Activated CD8-positive, alpha-beta T cell treated with anti-CD3 and anti-CD28 coated beads, Interleukin-2, amount 10 ng/mL, durations not matched to agents 7 days and 5 days (primary cell): ENCODE measurements around the gene CHMP5. TPM values are rescaled to one million over a fixed set of nuclear protein-coding genes. Genes with fewer than 3 reads are reported as not detected.

ENCODE experiments used
- ATAC-seq: fragments of 150-1000 bp; cut with Tn5 transposase; one replicate; pipeline ENCODE4 v1.10.0; 2021; ENCODE audit warnings: moderate library complexity
- CTCF ChIA-PET: fragments of 350-600 bp; sonication (Branson Sonifier 250); formaldehyde crosslinking; loops from one replicate; lab custom pipeline; 2021; ENCODE audit warnings: antibody characterized with exemption; lab: Charles Lee
- POLR2A ChIA-PET: fragments of 350-600 bp; sonication (Branson Sonifier 250); formaldehyde crosslinking; loops from one replicate; lab custom pipeline; 2021; ENCODE audit warnings: antibody characterized with exemption; lab: Charles Lee
- DNase-seq: peaks from one replicate; pipeline ENCODE4 v3.0.0-alpha.2; 2020
- H3K27ac Mint-ChIP-seq: one replicate; pipeline ENCODE4 v1.8.0; 2021; ENCODE audit warnings: mild to moderate bottlenecking, mixed read lengths
- H3K27me3 Mint-ChIP-seq: one replicate; pipeline ENCODE4 v1.8.0; 2021; ENCODE audit warnings: low read depth, mixed read lengths
- H3K36me3 Mint-ChIP-seq: one replicate; pipeline ENCODE4 v1.8.0; 2021; ENCODE audit warnings: low read depth, mixed read lengths
- H3K4me1 Mint-ChIP-seq: one replicate; pipeline ENCODE4 v1.8.0; 2021; ENCODE audit warnings: low read depth, mixed read lengths
- H3K4me3 Mint-ChIP-seq: one replicate; pipeline ENCODE4 v1.8.0; 2021; ENCODE audit warnings: mild to moderate bottlenecking, mixed read lengths
- H3K9me3 Mint-ChIP-seq: one replicate; pipeline ENCODE4 v1.8.0; 2022; ENCODE audit warnings: mixed read lengths; ENCODE audit not compliant: insufficient read depth
- total RNA-seq, 2 experiments: library from RNA; stranded (reverse); gene quantifications; one replicate each; pipeline ENCODE4 v1.2.3, GENCODE V29; 2021

CHMP5 gene
- total RNA-seq, 2 experiments from 2014 or later, result 83.0 to 85.5 TPM

DNA sequence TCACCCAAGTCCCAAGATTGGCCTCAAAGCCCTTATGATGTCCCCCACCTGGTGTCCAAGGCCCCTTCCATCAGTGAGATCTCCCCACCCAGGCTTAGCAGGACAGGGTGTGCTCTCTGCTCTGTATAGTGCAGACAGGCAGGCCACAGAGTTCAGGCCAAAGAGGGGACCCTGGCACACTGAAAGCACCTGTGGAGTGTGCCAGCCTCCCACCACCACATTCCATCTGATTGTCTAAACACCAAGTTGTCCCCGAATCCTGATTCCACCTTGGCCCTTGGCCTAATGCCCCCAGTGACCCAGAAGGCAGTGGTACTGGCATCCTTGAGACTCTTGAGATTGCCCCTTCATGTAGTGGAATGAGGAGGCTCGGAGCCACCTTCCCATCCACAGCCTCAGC, 19.5 kb upstream of the CHMP5 start:
- peaks cover 10% of the 10 kb centered on the region for H3K36me3 Mint-ChIP-seq
- POLR2A ChIA-PET, result no interaction called here
- ATAC-seq (no peak), DNase-seq (no peak)
- peak overlapping the region; percentile 27 for H3K27ac Mint-ChIP-seq
- peaks cover 9% of the 10 kb centered on the region for H3K4me1 Mint-ChIP-seq
- no peak overlapping the region for H3K4me3 Mint-ChIP-seq
- H3K27me3 Mint-ChIP-seq, result no peaks in the 10 kb centered on the region
- H3K9me3 Mint-ChIP-seq, result no peaks in the 10 kb centered on the region
- CTCF ChIA-PET, result interaction anchor here (1.6 kb wide), 1 partner anchor 13 kb away, joined by 5 read pairs; no protein-coding TSS in a partner anchor

DNA sequence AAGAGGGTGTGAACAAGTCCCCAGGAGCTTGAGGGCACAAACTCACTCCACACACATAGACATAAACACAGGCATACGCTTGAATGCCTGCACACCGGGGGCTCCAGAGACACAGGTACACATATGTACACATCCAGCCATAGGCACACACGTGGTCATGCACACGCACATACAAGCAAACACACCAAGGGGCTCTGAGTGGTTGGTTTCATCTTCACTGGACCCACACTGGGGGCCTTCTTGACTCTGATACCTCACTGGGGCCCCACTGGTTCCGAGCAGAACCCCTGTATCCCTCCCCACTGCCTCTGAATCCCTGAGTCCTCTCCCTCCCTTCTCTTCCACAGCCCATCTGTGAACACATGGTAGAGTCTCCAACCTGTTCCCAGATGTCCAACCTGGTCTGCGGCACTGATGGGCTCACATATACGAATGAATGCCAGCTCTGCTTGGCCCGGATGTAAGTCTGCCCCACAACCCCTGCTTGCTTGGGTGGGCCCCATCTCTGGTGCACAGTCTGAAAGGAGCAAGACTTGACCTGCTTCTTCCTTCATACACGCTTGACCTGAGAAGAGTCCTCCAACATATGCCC, 18.5 kb upstream of the CHMP5 start:
- POLR2A ChIA-PET, result interaction anchor here (1.5 kb wide), 1 partner anchor 18 kb away, joined by 7 read pairs; the partner anchor contains the start of genes BAG1 and CHMP5
- CTCF ChIA-PET, result no interaction called here
- Mint-ChIP-seq H3K9me3 (no peaks in the 10 kb centered on the region), H3K27ac (no peak overlapping the region), H3K4me1 (peaks cover 10% of the 10 kb centered on the region), H3K4me3 (no peak overlapping the region), H3K27me3 (no peaks in the 10 kb centered on the region), H3K36me3 (peaks cover 11% of the 10 kb centered on the region)
- DNase-seq, result no peak
- no peak for ATAC-seq

DNA sequence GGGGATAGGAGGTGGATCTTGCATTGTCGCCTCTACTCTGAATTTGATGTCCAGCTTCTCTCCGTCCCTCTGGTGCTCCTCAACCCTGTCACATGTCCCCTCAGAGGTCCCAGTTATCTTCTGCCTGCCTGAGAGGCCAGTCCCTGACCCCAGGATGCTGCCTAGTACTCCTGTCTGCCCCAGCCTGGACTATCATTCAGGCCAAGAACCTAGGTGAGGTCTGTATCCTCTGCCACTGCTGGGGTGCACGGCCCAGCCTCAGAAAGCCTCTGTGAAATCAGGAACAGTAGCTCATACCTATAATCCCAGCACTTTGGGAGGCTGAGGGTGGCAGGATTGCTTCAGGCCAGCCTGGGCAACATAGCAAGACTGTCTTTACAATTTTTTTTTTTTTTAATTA, 16.2 kb upstream of the CHMP5 start:
- Mint-ChIP-seq H3K27me3 (no peaks in the 10 kb centered on the region), H3K4me1 (peaks cover 10% of the 10 kb centered on the region), H3K27ac (peak overlapping the region; percentile 64), H3K36me3 (peaks cover 23% of the 10 kb centered on the region), H3K9me3 (no peaks in the 10 kb centered on the region), H3K4me3 (no peak overlapping the region)
- ATAC-seq, result no peak
- ChIA-PET CTCF (no interaction called here), POLR2A (no interaction called here)
- DNase-seq, result no peak

DNA sequence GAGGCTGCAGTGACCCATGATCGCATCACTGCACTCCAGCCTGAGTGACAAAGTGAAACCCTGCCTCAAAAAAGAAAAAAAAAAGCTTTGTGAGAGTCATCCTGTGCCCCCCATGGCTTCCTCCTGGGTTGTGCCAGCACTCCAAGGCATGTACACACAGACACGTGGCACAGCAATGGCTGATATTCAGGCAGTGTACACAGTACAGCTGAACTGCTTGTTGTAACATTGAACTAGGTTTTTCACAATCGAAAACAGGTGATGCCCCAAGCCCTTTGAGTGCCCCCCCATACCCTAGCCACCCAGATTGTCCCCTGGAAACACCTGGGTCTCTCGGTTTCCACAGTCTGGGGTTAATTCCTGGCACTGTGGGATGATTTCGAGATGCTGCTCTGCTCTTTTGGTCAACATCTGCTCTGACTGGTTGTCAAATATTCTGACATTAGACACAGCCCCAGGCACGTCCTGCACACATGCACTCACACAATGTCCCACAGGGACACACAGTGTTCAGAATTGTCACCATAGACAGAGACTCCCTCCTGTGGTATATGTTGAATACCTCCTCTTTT, 15.7 kb upstream of the CHMP5 start:
- H3K27me3 Mint-ChIP-seq, result no peaks in the 10 kb centered on the region
- POLR2A ChIA-PET, result interaction anchor here (1.1 kb wide), 1 partner anchor 11 kb away, joined by 3 read pairs; no protein-coding TSS in a partner anchor
- no peak for DNase-seq
- H3K4me3 Mint-ChIP-seq, result no peak overlapping the region
- ATAC-seq, result peak; percentile 20
- H3K36me3 Mint-ChIP-seq, result peaks cover 23% of the 10 kb centered on the region
- CTCF ChIA-PET, result no interaction called here
- H3K27ac Mint-ChIP-seq, result peak overlapping the region; percentile 32
- H3K9me3 Mint-ChIP-seq, result no peaks in the 10 kb centered on the region
- H3K4me1 Mint-ChIP-seq, result peaks cover 10% of the 10 kb centered on the region

DNA sequence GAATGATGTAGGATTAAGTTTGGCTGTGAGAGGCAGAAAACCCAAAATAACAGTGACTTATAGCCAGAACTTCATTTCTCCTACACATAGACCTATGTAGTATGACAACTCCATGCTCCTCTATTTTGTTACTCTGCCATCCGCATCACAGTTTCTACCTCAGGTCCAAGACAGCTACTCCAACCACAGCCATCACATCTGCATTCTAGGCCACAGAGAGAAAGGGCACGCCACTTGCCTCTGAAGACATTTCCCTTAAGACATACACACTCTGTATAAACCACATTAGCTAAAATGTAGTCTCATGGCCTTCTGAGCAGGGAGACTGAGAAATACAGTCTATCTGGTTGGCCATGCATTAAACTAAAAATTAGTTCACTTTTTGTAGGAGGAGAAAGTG, 14.9 kb upstream of the CHMP5 start:
- ATAC-seq (no peak), DNase-seq (no peak)
- CTCF ChIA-PET, result no interaction called here
- Mint-ChIP-seq H3K9me3 (no peaks in the 10 kb centered on the region), H3K4me1 (peaks cover 10% of the 10 kb centered on the region), H3K36me3 (peaks cover 31% of the 10 kb centered on the region), H3K4me3 (no peak overlapping the region), H3K27ac (peak overlapping the region; percentile 14), H3K27me3 (no peaks in the 10 kb centered on the region)
- POLR2A ChIA-PET, result interaction anchor here (1.1 kb wide), 1 partner anchor 10 kb away, joined by 3 read pairs; no protein-coding TSS in a partner anchor

DNA sequence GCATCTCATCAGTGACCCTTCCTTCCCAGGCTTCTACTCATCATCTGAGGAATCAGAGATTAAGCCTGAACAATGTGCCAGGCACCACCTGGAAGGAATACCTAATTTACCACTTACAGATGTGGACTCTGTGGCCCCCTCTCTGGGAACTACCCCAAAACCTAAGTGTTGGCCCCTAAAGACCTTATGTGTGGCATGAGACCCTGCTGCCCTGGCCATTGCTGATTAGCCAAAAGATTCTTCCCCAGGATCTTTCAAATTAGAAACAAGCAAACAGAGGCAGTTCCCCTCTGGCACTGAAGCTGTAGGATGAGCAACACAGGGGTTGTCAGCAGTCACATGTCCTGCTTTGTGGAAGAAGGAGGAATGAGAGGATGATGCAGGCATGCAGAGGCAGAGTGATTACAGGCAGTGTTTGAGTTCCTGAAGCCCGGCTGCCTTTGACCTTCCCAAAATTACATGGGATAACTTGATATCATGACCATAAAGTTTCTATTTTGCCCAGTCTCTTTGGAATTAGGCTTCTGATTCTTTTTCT, 14.3 kb upstream of the CHMP5 start:
- POLR2A ChIA-PET, result no interaction called here
- no peak overlapping the region for H3K27ac Mint-ChIP-seq

DNA sequence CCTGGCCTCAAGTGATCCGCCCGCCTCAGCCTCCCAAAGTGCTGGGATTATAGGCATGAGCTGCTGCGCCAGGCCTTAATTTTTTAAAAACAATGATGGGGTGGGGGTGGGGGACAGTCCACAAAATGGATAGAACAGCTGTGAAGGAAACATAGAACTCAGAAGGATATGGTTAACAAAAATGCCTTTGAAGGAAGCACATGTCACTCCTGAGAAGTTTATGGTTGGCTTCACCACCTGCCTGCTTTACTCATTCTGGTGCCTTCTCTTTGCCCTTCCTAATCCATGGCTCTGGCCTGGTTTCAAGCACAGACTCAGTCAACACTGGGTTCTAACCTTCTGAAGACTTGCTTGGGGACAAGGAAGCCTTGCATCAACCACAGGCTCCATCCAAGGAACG, 10.6 kb upstream of the CHMP5 start:
- Mint-ChIP-seq H3K9me3 (no peaks in the 10 kb centered on the region), H3K4me1 (peaks cover 14% of the 10 kb centered on the region), H3K4me3 (no peak overlapping the region), H3K27me3 (no peaks in the 10 kb centered on the region), H3K36me3 (peaks cover 53% of the 10 kb centered on the region), H3K27ac (no peak overlapping the region)
- POLR2A ChIA-PET, result interaction anchor here (0.9 kb wide), 1 partner anchor 13 kb away, joined by 3 read pairs; no protein-coding TSS in a partner anchor
- no peak for DNase-seq
- no peak for ATAC-seq
- CTCF ChIA-PET, result interaction anchor here (1.4 kb wide), 1 partner anchor 10 kb away, joined by 3 read pairs; no protein-coding TSS in a partner anchor

More for the DNA sequence above, 14.3 kb upstream of the CHMP5 start:
- Mint-ChIP-seq H3K36me3 (peaks cover 34% of the 10 kb centered on the region), H3K4me3 (no peak overlapping the region), H3K4me1 (peaks cover 10% of the 10 kb centered on the region), H3K27me3 (no peaks in the 10 kb centered on the region), H3K9me3 (no peaks in the 10 kb centered on the region)
- no peak for DNase-seq
- ATAC-seq, result no peak
- CTCF ChIA-PET, result no interaction called here

DNA sequence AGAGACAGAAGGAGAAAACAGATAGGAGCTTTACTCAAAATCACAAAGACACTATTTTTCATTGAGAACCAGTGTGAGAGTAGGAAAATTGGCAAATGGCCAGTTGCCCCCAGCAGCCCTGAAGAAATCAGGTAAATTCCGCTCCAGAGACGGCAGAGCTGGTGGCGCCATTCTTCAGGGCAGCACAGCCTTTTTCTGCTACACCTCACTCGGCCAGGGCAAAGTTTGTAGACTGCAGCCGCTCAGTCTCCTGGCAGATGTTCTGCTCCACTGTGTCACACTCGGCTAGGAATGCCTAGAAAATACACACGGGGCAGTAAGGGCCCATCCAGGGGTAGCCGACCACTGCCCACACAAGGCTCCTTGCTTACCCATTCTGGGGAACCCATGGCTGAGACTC, 9.8 kb upstream of the CHMP5 start:
- H3K27me3 Mint-ChIP-seq, result no peaks in the 10 kb centered on the region
- ChIA-PET POLR2A (interaction anchor here (0.9 kb wide), 1 partner anchor 14 kb away, joined by 3 read pairs; no protein-coding TSS in a partner anchor), CTCF (interaction anchor here (1.4 kb wide), 1 partner anchor 9 kb away, joined by 3 read pairs; no protein-coding TSS in a partner anchor)
- ATAC-seq (no peak), DNase-seq (no peak)
- no peaks in the 10 kb centered on the region for H3K9me3 Mint-ChIP-seq
- no peak overlapping the region for H3K27ac Mint-ChIP-seq
- H3K4me1 Mint-ChIP-seq, result peaks cover 10% of the 10 kb centered on the region
- no peak overlapping the region for H3K4me3 Mint-ChIP-seq
- peaks cover 61% of the 10 kb centered on the region for H3K36me3 Mint-ChIP-seq

DNA sequence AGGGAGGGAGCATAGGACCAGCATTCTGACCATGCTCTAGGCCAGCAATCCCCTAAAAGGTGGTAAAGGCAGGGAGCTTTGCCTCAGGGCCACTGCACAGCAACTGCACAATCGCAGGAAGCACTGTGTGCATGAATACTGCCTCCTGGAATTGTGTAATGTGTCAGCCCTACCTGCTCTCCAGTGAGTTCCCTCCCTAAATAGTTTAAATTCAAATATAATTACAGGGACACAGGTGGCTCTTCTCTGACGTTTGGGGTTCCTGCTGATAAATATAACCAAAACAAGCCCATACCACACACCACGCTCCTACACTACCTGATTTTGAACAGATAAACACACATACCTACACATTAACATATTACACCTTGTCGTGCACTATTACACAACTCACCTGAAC, 9.4 kb upstream of the CHMP5 start:
- no peak overlapping the region for H3K27ac Mint-ChIP-seq
- ATAC-seq, result no peak
- peaks cover 13% of the 10 kb centered on the region for H3K4me1 Mint-ChIP-seq
- ChIA-PET POLR2A (interaction anchor here (0.9 kb wide), 1 partner anchor 14 kb away, joined by 3 read pairs; no protein-coding TSS in a partner anchor), CTCF (no interaction called here)
- no peaks in the 10 kb centered on the region for H3K27me3 Mint-ChIP-seq
- no peak overlapping the region for H3K4me3 Mint-ChIP-seq
- H3K36me3 Mint-ChIP-seq, result peaks cover 66% of the 10 kb centered on the region
- no peak for DNase-seq
- no peaks in the 10 kb centered on the region for H3K9me3 Mint-ChIP-seq

DNA sequence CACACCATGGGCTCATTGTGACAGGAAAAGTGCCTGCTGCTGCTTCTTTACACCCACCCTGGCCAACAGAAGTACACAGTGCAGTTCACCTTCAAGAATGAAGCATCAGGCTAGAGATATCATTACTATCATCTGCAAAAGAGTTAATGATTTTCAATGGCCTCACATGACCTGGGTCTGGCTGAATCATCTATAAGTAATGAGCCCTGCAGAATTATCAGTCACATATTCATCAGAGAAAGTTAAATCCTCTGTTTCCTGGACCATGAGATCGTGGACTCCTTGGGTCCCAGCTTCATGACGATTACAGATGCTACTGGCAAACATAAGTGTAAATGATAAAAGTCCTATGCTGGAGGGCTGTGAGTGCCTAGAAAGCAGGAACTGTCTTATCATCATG, 8.6 kb upstream of the CHMP5 start:
- ATAC-seq (no peak), DNase-seq (no peak)
- H3K4me3 Mint-ChIP-seq, result no peak overlapping the region
- H3K27me3 Mint-ChIP-seq, result no peaks in the 10 kb centered on the region
- H3K9me3 Mint-ChIP-seq, result no peaks in the 10 kb centered on the region
- ChIA-PET CTCF (no interaction called here), POLR2A (no interaction called here)
- H3K27ac Mint-ChIP-seq, result no peak overlapping the region
- H3K4me1 Mint-ChIP-seq, result peaks cover 17% of the 10 kb centered on the region
- peaks cover 73% of the 10 kb centered on the region for H3K36me3 Mint-ChIP-seq

DNA sequence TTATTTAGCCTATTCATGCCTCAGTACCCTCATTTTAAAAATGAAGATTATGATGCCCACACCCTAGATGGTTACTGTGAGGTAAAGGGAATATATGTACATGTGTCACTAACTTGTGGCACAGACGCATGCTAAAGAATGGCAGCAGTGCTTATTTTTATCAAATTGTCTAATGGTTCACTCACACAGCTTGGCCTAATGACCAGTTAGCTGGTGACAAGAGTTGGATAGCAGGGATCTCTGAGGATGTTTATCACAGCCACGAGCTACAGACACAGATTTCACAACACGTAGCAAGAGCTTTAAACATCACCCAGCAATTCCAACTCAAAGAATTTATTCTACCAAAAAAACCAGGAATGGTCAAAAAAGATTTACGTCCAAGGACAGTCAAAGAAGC, 7.6 kb upstream of the CHMP5 start:
- POLR2A ChIA-PET, result no interaction called here
- ATAC-seq, result no peak
- DNase-seq, result no peak
- Mint-ChIP-seq H3K4me3 (no peak overlapping the region), H3K9me3 (no peaks in the 10 kb centered on the region), H3K27me3 (no peaks in the 10 kb centered on the region), H3K36me3 (peaks cover 78% of the 10 kb centered on the region), H3K4me1 (peaks cover 25% of the 10 kb centered on the region), H3K27ac (no peak overlapping the region)
- CTCF ChIA-PET, result no interaction called here

DNA sequence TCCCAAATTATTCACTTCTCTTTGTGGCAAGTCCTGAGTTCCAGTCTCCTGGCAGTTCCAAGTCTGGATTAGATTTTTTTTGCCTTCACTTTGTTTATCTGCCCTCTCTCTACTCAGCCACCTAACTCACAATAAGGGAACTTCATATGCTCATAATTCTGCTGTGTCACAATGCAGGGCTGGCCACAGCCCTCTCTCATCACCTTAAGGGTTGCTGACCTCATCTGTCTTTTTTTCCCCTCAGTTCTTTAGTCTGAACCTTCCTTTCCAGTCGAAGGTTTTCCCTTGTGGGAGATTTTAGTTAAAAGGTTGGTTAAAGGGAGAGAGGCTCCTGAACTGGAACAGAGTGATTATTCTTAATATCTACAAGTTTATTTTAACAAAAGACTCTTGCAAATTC, 4.5 kb upstream of the CHMP5 start:
- Mint-ChIP-seq H3K4me1 (peaks cover 33% of the 10 kb centered on the region), H3K36me3 (peaks cover 70% of the 10 kb centered on the region), H3K9me3 (no peaks in the 10 kb centered on the region), H3K4me3 (no peak overlapping the region), H3K27me3 (no peaks in the 10 kb centered on the region), H3K27ac (no peak overlapping the region)
- ATAC-seq (no peak), DNase-seq (no peak)
- POLR2A ChIA-PET, result interaction anchor here (1.2 kb wide), 1 partner anchor 11 kb away, joined by 3 read pairs; no protein-coding TSS in a partner anchor
- CTCF ChIA-PET, result no interaction called here
